GM18519 (cell line): ENCODE results near the gene CCDC154.

Experiments
- ATAC-seq: cut with Tn5 transposase; IDR thresholded peaks from one replicate; pipeline ENCODE4 v1.9.1; 2021; ENCODE audit warnings: mild to moderate bottlenecking, moderate library complexity; ENCODE audit not compliant: unreplicated experiment, low FRiP score

The CCDC154 gene

GRCh38 chr16:1398351-1398750 lies 46.0 kb downstream of the CCDC154 start:
- no peak for ATAC-seq

- ATAC-seq: no peak
Observed at GRCh38 chr16:1397779-1398178, 46.6 kb downstream of the CCDC154 start.

GRCh38 chr16:1395444-1396031 lies 48.8 kb downstream of the CCDC154 start:
- no peak for ATAC-seq

GRCh38 chr16:1394367-1394951 lies 49.9 kb downstream of the CCDC154 start:
- ATAC-seq: no peak

- ATAC-seq: no peak
Observed at GRCh38 chr16:1393613-1394176, 50.7 kb downstream of the CCDC154 start.

GRCh38 chr16:1392826-1393225 lies 51.5 kb downstream of the CCDC154 start:
- no peak for ATAC-seq

GRCh38 chr16:1390239-1390779 lies 54.0 kb downstream of the CCDC154 start:
- ATAC-seq: no peak

GRCh38 chr16:1389762-1390161 lies 54.6 kb downstream of the CCDC154 start:
- ATAC-seq: no peak

- ATAC-seq: no peak
Observed at GRCh38 chr16:1387331-1387730, 57.0 kb downstream of the CCDC154 start.

- ATAC-seq: no peak
Observed at GRCh38 chr16:1385232-1385631, 59.1 kb downstream of the CCDC154 start.
